NCI-H524 treated with DMSO at 0.1 percent for 48 hours (cell line): ENCODE measurements around the gene MAP1B.

Source experiments
- DNase-seq: peaks from one replicate; lab custom pipeline; 2025; lab: John Stamatoyannopoulos, UW

Gene MAP1B

GRCh38 chr5:72194846-72195245 is 87.6 kb downstream of the MAP1B start:
- DNase-seq, result no peak

- DNase-seq, result no peak
Observed at GRCh38 chr5:72195581-72195980, 88.3 kb downstream of the MAP1B start.

GRCh38 chr5:72197393-72197792 is 90.1 kb downstream of the MAP1B start:
- no peak for DNase-seq

GRCh38 chr5:72199681-72200080 is 92.4 kb downstream of the MAP1B start:
- DNase-seq, result no peak

GRCh38 chr5:72202331-72202825 is 95.1 kb downstream of the MAP1B start:
- no peak for DNase-seq

GRCh38 chr5:72203251-72203845 is 96.1 kb downstream of the MAP1B start:
- no peak for DNase-seq

- DNase-seq, result no peak
Observed at GRCh38 chr5:72204946-72205345, 97.7 kb downstream of the MAP1B start.

GRCh38 chr5:72205431-72206009 is 98.2 kb downstream of the MAP1B start:
- no peak for DNase-seq

GRCh38 chr5:72206160-72206559 is 98.9 kb downstream of the MAP1B start:
- peak; percentile 73 for DNase-seq

GRCh38 chr5:72206994-72207393 is 99.7 kb downstream of the MAP1B start:
- DNase-seq, result no peak

- no peak for DNase-seq
Observed at GRCh38 chr5:72208324-72208926, 101.2 kb downstream of the MAP1B start.

GRCh38 chr5:72209147-72210115 is 102.2 kb downstream of the MAP1B start:
- peak; percentile 35 for DNase-seq

- no peak for DNase-seq
Observed at GRCh38 chr5:72210888-72211678, 103.8 kb downstream of the MAP1B start.

GRCh38 chr5:72212171-72212570 is 104.9 kb downstream of the MAP1B start:
- DNase-seq, result no peak

GRCh38 chr5:72213482-72213881 is 106.2 kb downstream of the MAP1B start:
- no peak for DNase-seq

- no peak for DNase-seq
Observed at GRCh38 chr5:72214168-72214567, 106.9 kb downstream of the MAP1B start.

GRCh38 chr5:72216756-72217155 is 109.5 kb downstream of the MAP1B start:
- DNase-seq, result no peak

- no peak for DNase-seq
Observed at GRCh38 chr5:72221099-72221498, 113.8 kb downstream of the MAP1B start.

GRCh38 chr5:72221541-72221940 is 114.3 kb downstream of the MAP1B start:
- DNase-seq, result peak; percentile 15

- DNase-seq, result no peak
Observed at GRCh38 chr5:72222521-72222920, 115.2 kb downstream of the MAP1B start.

- no peak for DNase-seq
Observed at GRCh38 chr5:72223371-72223770, 116.1 kb downstream of the MAP1B start.
